Activated T-cell treated with anti-CD3 and anti-CD28 coated beads for 24 hours (primary cell): ENCODE results near the gene SCN4B.
A peak's percentile ranks its signal among the peaks of the same experiment; 100 is the strongest.
"Not testable (repeated sequence)": the region's sequence is repeated elsewhere in the genome, so short reads cannot be mapped to it uniquely, and the experiment has no call there.

Experiments
- DNase-seq: peaks from one replicate; pipeline ENCODE4 v3.0.0-alpha.2; 2020; ENCODE audit warnings: low read depth

The SCN4B gene, protein sequence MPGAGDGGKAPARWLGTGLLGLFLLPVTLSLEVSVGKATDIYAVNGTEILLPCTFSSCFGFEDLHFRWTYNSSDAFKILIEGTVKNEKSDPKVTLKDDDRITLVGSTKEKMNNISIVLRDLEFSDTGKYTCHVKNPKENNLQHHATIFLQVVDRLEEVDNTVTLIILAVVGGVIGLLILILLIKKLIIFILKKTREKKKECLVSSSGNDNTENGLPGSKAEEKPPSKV

DNA sequence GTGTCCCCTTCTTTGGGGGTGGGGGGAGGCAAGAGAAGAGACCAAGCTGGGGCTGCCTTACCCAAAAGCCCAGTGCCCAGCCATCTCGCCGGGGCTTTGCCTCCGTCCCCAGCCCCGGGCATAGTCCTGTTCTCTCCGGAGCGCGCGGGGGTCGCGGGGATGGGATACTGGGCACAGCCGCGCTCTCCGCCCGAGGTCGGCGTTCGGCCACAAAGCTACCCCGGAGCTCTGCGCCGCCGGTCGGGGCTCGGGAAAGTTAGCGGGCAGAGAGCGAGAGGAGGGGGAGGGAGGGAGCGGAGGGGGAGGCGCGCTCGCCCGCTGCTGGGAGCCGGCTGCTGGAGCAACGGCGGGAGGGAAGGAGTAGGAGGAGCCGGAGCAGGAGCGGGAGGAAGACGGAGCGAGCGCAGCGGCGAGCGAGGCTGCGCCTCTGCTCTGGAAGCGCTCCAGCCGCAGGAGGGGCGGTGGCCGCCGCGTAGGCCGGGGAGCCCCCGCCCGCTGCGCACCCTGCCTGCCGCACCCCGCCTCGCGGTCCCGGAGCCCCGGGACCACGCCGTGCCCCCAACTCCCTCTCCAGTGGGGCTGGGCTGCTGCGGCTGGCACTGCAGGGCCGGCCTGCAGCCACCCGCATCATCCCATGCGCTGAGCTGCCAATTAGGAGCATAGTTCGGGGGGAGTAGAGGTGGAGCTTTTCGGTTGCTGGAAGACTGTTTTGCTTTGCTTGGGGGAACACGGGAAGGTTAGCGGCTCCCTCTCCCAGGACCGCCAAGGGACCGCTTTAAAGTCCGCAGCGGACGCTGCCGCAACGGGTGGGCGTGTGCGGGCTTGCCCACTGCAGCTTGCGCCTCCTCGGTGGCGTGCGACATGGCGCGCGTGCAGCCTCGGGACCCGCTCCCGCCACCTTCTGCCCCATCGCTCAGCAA lies at the start of gene SCN4B:
TSS of gene SCN4B (minus strand) at position 272 of the 920 bp plus-strand sequence. CDS start at position 122, 150 bp downstream.
- DNase-seq, result no peak

GRCh38 chr11:118201966-118202365 lies 49.3 kb upstream of the SCN4B start:
- DNase-seq, result no peak

- DNase-seq, result peak; percentile 51
These were observed 48.5 kb upstream of the SCN4B start for GRCh38 chr11:118200901-118201680.

DNA sequence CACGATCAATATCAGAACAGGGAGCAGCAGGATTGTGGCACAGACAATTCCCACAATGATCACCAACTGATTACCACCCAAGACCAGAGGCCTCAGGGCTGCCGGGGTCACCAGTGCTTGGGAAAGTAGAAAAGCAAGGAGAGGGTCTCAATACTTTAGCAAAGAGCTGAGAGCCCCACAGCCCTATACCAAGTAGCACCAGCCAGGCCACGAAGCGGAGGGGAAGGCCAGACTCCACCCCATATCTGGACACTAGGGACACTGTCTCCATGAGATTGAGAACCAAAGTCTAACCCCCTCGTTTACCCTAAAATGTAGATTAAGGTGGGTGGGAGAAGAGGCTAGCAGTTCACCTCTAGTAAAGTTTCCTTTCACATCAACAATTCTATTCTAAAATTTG lies 47.9 kb upstream of the SCN4B start:
- DNase-seq, result no peak

- no peak for DNase-seq
These were observed 46.5 kb upstream of the SCN4B start for GRCh38 chr11:118199135-118199534.

DNA sequence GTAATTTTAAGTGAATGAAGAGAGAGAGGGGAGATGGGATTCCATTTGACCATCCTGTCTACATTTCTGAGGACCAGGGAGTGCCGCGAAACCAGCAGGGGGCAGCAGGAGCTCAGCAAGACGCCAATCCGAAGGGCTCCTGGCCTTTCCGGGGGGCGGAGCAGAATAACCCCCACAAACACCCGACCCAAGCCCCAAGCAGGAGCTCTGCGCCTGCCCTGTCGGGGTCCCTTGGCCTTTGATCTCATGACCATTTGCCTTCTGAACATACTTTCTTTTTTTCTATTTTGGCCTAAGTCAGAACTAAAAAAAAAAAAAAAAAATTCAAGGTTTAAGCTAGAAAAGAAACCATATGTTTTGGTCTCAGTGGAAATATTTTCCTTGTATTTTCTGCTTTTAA lies 45.7 kb upstream of the SCN4B start:
- DNase-seq, result peak; percentile 81

DNA sequence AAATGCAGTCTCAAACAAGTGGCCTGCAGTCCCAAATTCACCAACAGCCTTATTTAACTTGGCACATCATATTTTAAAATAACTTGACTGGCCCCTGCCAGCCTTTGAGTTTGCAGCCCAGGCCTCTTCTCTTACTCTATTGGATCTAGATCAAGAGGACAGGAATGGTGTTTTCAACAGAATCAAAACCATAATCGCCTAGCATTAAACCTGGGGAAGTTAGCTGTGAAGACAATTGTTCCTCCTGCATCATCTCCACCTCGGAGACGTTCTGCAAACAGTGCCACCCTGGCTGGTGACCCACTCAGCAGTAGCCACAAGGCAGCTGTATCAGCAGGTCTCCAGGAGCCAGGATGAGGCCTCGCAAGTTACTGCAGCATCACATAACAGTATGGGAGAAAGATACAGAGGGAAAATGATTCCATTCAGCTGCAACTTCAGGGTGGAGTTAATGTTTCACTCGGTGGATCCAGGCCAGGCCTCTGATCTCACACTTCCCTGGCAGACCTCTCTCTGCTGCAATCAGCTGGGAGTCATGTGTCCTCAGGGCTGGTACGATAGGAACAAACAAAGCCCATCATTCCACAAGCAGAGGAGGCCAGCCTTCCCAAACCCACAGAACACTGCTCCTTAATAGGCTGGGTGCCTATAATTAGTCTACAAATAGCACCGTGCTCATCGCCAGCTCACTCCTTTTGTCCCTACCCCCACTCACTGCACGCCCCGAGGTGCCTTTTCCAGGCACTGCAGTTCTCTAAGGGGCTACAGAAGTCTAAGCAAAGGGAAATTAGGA lies 42.4 kb upstream of the SCN4B start:
- DNase-seq, result no peak

DNA sequence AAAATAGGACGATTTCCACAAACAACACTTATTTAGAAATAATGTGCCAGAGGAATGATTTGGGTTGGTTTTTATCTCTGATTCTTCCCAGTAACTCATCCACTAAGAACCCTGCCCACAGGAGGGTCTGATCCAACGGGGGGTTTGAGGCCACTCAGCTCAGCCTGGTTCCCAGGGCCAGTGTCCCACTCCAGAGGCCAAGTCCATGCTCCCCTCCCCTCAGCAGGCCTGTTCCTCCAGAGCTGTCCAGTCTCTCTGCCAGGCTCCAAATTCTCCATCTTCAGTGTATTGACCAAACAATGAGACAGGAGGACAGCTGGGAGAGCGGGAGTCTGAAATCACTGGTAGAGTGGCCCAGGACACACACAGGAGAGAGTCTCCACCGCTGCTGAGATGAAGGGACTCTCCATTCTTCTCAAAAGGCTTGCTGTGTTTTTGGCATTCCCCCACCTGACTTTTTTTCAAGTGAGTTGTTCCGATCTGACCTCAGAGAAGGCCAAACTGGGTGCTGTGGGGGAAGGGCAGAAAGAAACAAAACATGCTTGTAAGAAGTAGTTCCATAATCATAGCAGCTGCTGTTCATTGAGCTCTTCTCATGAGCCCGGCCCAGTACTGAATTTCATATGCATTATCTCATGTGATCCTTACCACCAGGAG lies 41.4 kb upstream of the SCN4B start:
- DNase-seq, result no peak

DNA sequence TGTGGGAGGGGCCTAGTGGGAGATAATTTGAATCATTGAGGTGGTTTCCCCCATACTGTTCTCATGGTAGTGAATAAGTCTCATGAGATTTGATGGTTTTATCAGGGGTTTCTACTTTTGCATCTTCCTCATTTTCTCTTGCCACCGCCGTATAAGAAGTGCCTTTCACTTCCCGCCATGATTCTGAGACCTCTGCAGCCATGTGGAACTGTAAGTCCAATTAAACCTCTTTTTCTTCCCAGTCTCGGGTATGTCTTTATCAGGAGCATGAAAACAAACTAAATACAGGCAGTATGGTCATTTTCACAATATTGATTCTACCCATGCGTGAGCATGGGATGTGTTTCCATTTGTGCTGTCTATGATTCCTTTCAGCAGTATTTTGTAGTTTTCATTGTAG lies 40.2 kb upstream of the SCN4B start:
- DNase-seq, result not testable (repeated sequence)

GRCh38 chr11:118190942-118191506 lies 38.4 kb upstream of the SCN4B start:
- not testable (repeated sequence) for DNase-seq

DNA sequence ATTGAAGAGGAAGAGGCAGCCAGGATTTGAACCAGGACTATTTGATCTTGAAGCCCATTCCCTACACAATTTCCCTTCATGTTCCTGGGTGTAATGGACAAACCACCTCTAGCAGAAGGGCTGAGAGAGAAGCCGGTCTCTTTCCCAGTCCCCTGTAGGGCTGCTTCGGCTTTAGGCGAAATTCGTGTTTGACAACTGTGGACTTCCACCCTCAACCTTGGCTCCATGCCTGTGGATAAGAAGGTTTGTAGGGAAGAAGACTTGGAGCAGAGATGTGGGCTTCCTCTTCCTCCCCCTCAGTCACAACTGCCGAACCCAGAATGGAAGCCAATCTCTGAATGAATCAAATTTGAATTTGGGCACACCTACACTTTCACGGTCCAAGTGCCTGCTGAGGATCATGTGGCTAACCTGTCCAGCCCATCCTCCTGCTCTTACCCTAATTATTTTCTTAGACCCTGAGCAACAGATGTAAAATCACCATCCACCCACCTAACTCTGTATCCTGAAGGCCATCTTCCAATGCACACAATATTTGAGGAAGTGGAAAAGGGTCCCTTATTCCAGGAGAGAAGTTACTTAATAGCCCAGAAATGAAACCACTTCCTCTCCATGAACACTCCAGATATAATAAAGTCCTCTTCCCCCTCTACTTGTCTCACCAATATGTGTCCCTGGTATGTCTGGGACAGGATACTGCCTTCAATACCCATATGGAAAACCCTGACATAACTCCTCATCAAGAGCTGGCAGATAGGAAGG lies 33.9 kb upstream of the SCN4B start:
- no peak for DNase-seq

DNA sequence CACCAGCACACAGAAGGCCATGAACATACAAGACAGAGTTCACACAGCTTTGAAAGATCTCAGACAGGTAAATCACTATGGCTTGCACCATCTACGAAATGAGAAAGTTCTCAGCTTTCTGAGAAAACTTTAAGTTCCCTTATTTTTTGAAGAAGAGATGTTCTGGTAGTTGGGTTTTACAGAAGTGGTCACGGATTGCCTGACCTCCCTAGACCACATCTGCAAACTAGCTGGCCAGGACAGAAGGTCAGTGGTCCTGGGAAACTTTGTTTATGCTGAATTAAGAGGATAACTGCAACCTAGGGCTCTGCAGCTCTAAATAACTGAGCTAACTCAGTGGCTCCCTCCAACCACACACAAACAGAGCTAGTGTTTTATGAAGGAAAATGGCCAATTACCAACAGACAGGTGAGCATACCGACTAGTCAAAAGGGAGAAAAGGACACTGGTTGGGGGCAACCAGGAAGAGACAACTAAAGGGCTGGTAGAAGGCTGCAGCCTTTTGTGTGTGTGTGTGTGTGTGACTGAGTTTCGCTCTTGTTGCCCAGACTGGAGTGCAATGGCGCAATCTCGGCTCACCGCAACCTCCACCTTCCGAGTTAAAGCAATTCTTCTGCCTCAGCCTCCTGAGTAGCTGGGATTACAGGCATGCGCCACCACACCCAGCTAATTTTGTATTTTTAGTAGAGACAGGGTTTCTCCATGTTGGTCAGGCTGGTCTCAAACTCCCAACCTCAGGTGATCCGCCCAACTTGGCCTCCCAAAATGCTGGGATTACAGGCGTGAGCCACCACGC lies 32.4 kb upstream of the SCN4B start:
- no peak for DNase-seq

- not testable (repeated sequence) for DNase-seq
These were observed 31.1 kb upstream of the SCN4B start for GRCh38 chr11:118183691-118184090.

DNA sequence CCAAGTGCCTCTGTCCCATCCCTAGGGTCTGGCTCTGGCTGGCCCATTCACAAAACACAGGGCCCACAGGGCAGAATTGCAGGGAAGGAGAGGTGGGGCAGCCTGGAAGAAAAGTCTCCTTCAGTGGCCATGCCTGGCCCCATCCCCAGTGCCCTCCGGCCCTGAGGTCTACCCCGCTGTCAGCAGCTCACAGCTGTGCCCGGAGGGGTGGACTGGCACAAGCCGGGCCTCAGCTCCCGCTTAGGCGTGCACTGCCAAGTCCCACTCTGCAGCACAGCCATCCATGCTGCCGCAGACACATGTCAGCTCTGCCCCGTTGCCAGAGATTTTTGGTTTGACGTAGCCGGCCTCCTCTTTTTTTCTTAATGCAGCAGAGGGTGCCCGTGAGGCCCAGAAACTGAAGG lies 27.7 kb upstream of the SCN4B start:
- DNase-seq, result no peak

DNA sequence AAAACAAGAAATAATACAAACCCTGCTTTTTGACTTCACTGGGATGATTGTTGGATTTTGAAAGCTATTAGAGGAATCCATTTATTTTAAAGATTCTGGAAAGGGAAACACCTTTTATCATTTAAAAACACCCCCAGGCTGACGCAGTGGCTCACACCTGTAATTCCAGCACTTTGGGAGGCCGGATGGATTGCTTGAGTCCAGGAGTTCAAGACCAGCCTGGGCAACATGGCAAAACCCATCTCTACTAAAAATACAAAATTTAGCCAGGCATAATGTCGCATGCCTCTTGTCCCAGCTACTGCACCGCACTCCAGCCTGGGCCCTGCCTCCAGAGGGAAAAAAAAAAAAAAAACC lies 24.1 kb upstream of the SCN4B start:
- DNase-seq, result no peak

DNA sequence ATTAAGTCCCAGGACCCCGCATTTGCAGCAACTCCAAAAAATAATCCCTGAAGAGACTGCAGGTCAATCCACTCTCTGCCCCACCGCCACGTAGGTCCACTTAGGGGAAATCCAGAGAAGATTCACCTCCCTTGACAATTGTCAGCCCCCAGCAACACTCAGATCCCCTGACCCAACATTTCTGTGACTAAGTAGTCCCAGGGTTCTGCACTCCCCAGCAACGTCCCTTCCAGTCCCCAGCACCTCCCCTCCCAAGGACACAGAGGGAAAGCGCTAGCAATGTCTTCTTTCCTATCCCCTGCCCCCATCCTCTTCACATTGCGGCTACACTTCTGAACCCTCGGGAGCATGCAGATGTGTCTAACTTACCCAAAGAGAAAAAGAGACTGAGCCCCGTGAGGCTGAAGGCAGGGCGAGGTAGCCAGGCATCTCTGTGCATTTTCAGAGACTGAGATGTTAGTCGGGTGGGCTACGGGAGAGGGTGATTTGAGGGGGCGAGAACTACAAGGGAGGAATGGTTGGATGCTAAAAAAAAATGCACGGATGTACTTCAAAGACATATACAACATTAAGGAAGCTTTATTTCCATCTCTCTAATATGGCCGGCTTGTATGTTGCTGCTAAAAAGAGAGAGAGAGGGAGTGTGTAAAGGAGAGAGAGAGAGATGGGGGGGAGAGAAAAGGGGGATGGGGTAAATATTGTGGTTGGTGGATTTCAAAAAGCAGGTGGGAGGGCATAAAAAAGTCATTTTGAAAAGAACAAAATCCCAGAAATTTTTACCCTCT lies 23.6 kb upstream of the SCN4B start, which contains the start of gene SCN2B:
TSS of gene SCN2B (minus strand) at position 647 of the 785 bp plus-strand sequence. CDS start at position 439, 208 bp downstream.
- DNase-seq, result no peak

DNA sequence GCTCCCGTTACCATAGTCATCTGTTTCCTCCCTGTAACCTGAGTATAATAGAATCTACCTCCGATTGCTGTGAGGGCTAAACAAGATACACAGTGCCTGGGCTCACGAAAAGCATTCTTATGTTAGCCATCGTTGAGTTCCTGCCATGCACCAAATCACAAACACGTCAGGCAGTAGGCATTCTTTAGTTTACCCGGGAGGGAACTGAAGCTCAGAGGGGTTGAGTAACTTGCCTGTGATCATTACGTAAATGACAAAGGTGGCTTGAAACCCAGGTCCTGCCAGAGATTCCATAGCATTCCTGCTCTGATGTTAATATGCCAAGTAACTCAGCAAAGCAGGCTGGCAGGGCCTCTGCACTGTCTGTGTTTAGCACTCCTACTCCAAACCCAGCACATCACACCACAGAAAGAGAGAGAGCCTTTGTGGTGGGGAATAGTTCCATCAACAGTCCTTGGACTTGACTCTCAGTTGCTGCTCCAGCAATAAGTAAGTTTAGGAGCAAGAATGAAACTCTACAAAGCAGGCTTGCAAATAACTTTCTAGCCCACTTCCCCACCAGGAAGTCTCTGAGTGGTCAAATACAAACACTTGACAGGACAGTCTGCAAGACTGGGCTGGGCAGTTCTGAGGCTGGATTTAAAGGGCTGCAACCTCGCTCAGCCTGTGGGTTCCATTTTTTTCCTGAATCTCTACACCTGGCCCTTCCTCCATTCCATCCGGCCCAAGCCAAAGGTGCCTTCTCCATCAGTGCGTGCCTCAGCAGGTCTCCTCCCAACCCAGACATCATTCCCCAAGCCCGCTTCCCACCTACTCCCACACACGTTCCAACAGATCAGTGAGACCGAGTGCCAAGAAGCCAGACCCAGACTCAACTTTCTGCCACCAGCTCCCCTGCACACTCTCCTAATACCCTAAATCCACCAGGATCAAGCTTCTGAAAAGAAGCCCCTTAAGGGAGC lies 22.7 kb upstream of the SCN4B start:
- DNase-seq, result no peak
